ENCODE measurements around the gene IRX2.

DNA sequence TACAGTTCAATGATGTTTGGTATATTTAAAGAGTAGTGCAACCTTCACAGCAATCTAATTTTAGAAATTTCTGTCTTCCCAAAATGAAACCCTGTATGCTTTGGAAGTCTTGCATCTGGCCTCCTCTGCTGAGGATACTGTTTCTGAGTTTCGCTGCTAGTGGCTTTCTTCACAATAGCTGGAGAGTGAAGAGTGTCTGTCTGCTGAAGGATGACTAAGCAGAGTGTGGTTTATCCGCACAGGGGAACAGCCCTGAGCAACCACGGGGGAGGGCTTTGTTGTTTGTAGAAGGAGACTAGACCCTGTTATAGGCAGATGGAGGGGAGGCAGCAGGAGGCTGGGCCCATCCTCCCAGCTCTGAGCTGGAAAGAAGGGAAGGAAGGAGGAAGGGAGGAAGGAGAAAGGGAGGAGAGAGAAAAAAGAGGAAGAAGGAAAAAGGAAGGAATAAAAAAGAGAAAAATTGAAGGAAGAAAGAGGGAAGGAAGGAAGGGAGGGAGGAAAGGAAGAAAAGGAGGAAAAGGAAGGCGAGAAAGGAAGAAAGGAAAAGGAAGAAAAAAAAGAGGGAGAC lies 10.5 kb upstream of the IRX2 start:
- TF ChIP-seq CTCF (IDR thresholded peaks at IDR 0.05) (no peak), EP300 (IDR thresholded peaks at IDR 0.05) (no peak), POLR2A (IDR thresholded peaks at IDR 0.05) (no peak)

Data from stomach (tissue), 4 donors.